ENCODE results near the gene CCDC81.

The CCDC81 gene

DNA sequence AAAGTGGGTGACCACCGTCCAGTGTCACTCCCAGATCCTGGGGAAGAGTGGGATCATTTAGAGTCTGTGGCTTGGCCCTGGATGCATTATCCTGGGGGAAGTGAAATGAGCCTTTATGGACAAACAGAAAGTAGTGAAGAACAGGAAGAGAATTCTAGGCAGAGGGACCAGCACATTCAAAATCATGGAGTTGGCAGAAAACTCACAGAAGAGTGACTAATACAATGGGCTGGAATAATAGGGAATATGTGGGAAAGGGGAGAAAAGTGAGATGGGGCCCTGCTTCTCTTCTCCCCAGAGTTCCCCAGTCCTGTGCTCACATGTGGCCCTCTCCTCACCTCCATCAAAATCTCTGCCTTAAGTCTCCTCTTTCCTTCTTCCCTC lies 84.3 kb downstream of the CCDC81 start:
- no peak overlapping the region for H3K4me3 ChIP-seq (IDR thresholded peaks at IDR 0.05; ENCODE audit: insufficient read depth, low read depth, low read length)
- no peak overlapping the region for H2AFZ ChIP-seq (ENCODE audit: low read depth)
- H4K20me1 ChIP-seq (ENCODE audit: insufficient read depth) = no peaks in the 10 kb centered on the region
- no peak overlapping the region for H3K27ac ChIP-seq
- no peaks in the 10 kb centered on the region for H3K36me3 ChIP-seq (ENCODE audit: insufficient read depth)
- no peak overlapping the region for H3K4me2 ChIP-seq
- no peaks in the 10 kb centered on the region for H3K4me1 ChIP-seq (ENCODE audit: low read depth, poor library complexity, severe bottlenecking)
- H3K79me2 ChIP-seq (ENCODE audit: insufficient read depth, low read depth) = no peaks in the 10 kb centered on the region
- no peaks in the 10 kb centered on the region for H3K27me3 ChIP-seq (ENCODE audit: insufficient read depth, low read depth)
- TF ChIP-seq, protein P1, sequence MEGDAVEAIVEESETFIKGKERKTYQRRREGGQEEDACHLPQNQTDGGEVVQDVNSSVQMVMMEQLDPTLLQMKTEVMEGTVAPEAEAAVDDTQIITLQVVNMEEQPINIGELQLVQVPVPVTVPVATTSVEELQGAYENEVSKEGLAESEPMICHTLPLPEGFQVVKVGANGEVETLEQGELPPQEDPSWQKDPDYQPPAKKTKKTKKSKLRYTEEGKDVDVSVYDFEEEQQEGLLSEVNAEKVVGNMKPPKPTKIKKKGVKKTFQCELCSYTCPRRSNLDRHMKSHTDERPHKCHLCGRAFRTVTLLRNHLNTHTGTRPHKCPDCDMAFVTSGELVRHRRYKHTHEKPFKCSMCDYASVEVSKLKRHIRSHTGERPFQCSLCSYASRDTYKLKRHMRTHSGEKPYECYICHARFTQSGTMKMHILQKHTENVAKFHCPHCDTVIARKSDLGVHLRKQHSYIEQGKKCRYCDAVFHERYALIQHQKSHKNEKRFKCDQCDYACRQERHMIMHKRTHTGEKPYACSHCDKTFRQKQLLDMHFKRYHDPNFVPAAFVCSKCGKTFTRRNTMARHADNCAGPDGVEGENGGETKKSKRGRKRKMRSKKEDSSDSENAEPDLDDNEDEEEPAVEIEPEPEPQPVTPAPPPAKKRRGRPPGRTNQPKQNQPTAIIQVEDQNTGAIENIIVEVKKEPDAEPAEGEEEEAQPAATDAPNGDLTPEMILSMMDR (conservative IDR thresholded peaks at IDR 0.05; ENCODE audit: low read depth, low read length) = no peak
- no peak overlapping the region for H3K9ac ChIP-seq

DNA sequence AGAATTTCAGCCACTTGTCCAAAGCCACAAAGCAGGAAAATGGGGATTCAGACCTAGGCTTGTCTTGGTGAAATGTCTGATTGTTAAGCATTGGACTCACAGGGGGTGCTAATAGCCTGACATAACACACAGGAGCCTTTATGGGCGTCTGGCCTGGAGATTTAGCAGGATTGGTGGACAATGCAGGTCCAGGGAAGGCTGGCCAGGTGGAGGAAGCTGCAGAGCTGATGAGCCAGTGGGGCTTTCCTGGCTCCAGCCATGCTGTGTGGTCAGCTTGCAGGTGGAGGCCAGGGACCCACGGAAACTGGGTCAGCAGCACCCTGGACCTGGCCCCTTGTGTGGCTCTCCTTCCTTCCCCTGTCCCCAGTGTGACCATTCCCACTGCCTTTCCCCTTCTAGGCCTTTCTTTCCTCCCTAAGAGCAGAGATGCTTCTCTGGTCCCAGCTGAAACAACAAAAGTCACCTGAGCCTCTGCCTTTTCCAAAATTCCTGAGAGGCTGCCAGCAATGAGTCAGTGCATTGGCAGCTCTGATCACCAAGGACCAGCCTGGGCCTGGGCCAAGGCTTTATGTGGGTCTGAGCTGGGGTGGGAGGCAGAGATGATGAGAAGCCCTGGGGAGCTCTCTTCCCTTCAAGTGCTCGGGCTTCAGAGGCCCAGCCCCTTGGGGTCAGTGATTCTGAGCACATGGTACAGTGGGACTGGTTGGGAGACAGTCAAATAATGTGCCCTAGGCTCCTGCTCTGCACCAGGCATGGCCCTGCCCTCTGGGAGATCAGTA lies 85.2 kb downstream of the CCDC81 start:
- TF ChIP-seq, protein P1 (conservative IDR thresholded peaks at IDR 0.05; ENCODE audit: low read depth, low read length) = no peak
- no peaks in the 10 kb centered on the region for H3K4me1 ChIP-seq (ENCODE audit: low read depth, poor library complexity, severe bottlenecking)
- H2AFZ ChIP-seq (ENCODE audit: low read depth) = no peak overlapping the region
- H3K4me3 ChIP-seq (IDR thresholded peaks at IDR 0.05; ENCODE audit: insufficient read depth, low read depth, low read length) = no peak overlapping the region
- no peaks in the 10 kb centered on the region for H3K79me2 ChIP-seq (ENCODE audit: insufficient read depth, low read depth)
- H3K9ac ChIP-seq = no peak overlapping the region
- no peaks in the 10 kb centered on the region for H4K20me1 ChIP-seq (ENCODE audit: insufficient read depth)
- no peak overlapping the region for H3K4me2 ChIP-seq
- no peak overlapping the region for H3K27ac ChIP-seq
- no peaks in the 10 kb centered on the region for H3K36me3 ChIP-seq (ENCODE audit: insufficient read depth)
- no peaks in the 10 kb centered on the region for H3K27me3 ChIP-seq (ENCODE audit: insufficient read depth, low read depth)

DNA sequence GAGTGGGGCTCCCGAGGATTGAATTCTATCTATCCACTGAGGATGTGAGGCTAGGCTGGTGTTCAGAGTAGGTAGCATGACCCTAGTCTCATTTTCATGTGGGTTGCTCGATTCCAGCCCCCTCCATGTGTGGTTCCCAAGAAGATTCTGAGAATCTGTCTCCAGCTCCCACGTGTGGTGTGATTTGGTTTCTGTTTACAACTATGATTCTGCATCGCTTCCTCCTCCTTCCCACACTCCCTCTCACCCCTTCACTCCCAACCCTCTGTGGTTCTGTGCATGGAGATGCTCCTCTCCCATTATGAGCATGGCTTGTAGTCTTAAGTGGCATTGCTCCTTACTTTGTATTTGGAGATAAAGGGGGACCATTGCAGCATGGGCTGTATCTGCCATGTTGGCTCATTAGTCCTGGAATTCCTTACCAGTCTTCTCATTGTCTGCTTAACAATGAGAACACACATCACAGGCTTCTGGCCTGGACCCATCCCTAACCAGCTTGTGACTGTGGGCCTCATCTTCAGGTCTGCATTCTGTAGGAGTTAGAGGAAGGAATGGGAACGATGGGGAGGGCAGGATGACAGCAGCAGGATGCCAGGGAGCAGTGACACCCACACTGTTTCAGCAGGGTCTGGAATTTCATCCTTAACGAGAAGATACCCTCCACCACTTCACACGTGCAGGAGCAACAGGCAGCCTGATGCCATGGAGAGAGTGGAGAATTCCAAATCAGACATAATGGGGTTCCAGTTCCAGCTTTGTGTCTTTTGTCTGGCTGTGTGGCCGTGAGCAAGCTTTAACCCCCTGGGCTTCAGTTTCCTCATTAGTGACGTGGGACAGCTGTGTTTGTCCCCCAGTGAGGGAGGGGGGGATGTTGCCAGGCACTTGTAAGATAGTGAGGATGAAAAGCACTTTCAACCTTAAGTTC lies 86.0 kb downstream of the CCDC81 start:
- Histone ChIP-seq H3K36me3 (ENCODE audit: insufficient read depth) (no peaks in the 10 kb centered on the region), H3K27ac (no peak overlapping the region), H3K27me3 (ENCODE audit: insufficient read depth, low read depth) (no peaks in the 10 kb centered on the region), H3K4me2 (no peak overlapping the region), H3K79me2 (ENCODE audit: insufficient read depth, low read depth) (no peaks in the 10 kb centered on the region), H3K9ac (no peak overlapping the region), H2AFZ (ENCODE audit: low read depth) (no peak overlapping the region), H4K20me1 (ENCODE audit: insufficient read depth) (no peaks in the 10 kb centered on the region), H3K4me1 (ENCODE audit: low read depth, poor library complexity, severe bottlenecking) (no peaks in the 10 kb centered on the region), H3K4me3 (IDR thresholded peaks at IDR 0.05; ENCODE audit: insufficient read depth, low read depth, low read length) (no peak overlapping the region)
- TF ChIP-seq, protein P1 (conservative IDR thresholded peaks at IDR 0.05; ENCODE audit: low read depth, low read length) = no peak

DNA sequence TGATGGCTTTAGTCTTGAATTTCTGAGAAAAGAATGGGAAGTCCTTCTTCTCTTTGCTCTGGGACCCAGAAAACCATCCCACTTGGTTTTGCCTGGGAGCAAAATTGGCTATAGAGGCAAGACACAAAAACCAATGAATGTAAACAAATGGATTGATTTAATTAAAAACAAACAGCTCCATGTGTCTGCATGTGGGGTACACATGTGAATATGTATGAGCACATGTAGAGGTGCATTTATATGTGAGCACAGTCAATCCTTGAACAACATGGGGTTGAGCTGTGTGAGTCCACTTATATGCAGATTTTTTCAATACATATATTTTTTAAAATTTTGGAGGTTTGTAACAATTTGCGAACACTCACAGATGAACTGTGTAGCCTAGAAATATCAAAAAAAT lies 87.2 kb downstream of the CCDC81 start:
- H3K9ac ChIP-seq = no peak overlapping the region
- no peak overlapping the region for H3K27ac ChIP-seq
- H4K20me1 ChIP-seq (ENCODE audit: insufficient read depth) = no peaks in the 10 kb centered on the region
- H3K27me3 ChIP-seq (ENCODE audit: insufficient read depth, low read depth) = no peaks in the 10 kb centered on the region
- H3K4me3 ChIP-seq (IDR thresholded peaks at IDR 0.05; ENCODE audit: insufficient read depth, low read depth, low read length) = no peak overlapping the region
- no peaks in the 10 kb centered on the region for H3K79me2 ChIP-seq (ENCODE audit: insufficient read depth, low read depth)
- H3K4me2 ChIP-seq = no peak overlapping the region
- H3K4me1 ChIP-seq (ENCODE audit: low read depth, poor library complexity, severe bottlenecking) = no peaks in the 10 kb centered on the region
- H2AFZ ChIP-seq (ENCODE audit: low read depth) = no peak overlapping the region
- H3K36me3 ChIP-seq (ENCODE audit: insufficient read depth) = no peaks in the 10 kb centered on the region
- TF ChIP-seq, protein P1 (conservative IDR thresholded peaks at IDR 0.05; ENCODE audit: low read depth, low read length) = no peak
